H1 (cell line): ENCODE results near the gene BCAS3.

Source experiments
- CEBPB ChIP-seq: IDR thresholded peaks from 2 replicates; pipeline ENCODE4 v1.6.1; 2012; ENCODE audit warnings: low read depth, low read length
- CTCF ChIP-seq, 3 experiments: IDR thresholded peaks; 1 replicate in 2 of 3; 2 replicates in 1 of 3; pipeline versions ENCODE4 v1.5.1 to v1.6.1; 2011; ENCODE audit warnings: low read length in 3 of 3, mild to moderate bottlenecking in 3 of 3, inconsistent platforms in 2 of 3, low read depth in 1 of 3, moderate library complexity in 1 of 3; ENCODE audit not compliant: insufficient read depth in 1 of 3; ENCODE audit errors: control extremely low read depth in 1 of 3
- EZH2 ChIP-seq: fragments of 200-600 bp; sonication (generic); IDR thresholded peaks from 2 replicates; pipeline ENCODE4 v1.7.1; 2012; ENCODE audit warnings: low read depth, mild to moderate bottlenecking, moderate library complexity, low read length, inconsistent platforms; ENCODE audit not compliant: severe bottlenecking
- GABPA ChIP-seq: IDR thresholded peaks from 2 replicates; pipeline ENCODE4 v1.6.1; 2011; ENCODE audit warnings: mild to moderate bottlenecking, low read length, moderate library complexity, borderline replicate concordance; ENCODE audit not compliant: insufficient read depth
- HDAC6 ChIP-seq: IDR thresholded peaks from one replicate; pipeline ENCODE4 v1.7.1; 2012; ENCODE audit warnings: low read depth, mild to moderate bottlenecking, inconsistent platforms, low read length, moderate library complexity
- MAX ChIP-seq: IDR thresholded peaks from 2 replicates; pipeline ENCODE4 v1.6.1; 2012; ENCODE audit warnings: inconsistent platforms
- POLR2A ChIP-seq, 2 experiments: IDR thresholded peaks; 1 replicate in 1 of 2; 2 replicates in 1 of 2; pipeline ENCODE4 v1.6.1; 2011; ENCODE audit warnings: low read depth in 2 of 2, low read length in 2 of 2, mild to moderate bottlenecking in 2 of 2; ENCODE audit errors: control extremely low read depth in 1 of 2
- POLR2AphosphoS5 ChIP-seq: IDR thresholded peaks from 2 replicates; pipeline ENCODE4 v1.6.1; 2011; ENCODE audit warnings: low read depth, low read length
- POU5F1 ChIP-seq: IDR thresholded peaks from 2 replicates; pipeline ENCODE4 v1.6.1; 2011; ENCODE audit warnings: low read depth, mild to moderate bottlenecking, low read length, moderate library complexity
- RFX5 ChIP-seq: IDR thresholded peaks from 2 replicates; pipeline ENCODE4 v1.6.1; 2011; ENCODE audit warnings: low read depth, low read length, improper control_type of control experiment, borderline replicate concordance
- SIN3A ChIP-seq, 2 experiments: IDR thresholded peaks in 1 of 2; conservative IDR thresholded peaks in 1 of 2; 2 replicates each; pipeline ENCODE4 v1.6.1; 2011 to 2012; ENCODE audit warnings: low read length in 2 of 2, improper control_type of control experiment in 1 of 2, low read depth in 1 of 2, mild to moderate bottlenecking in 1 of 2
- SIX5 ChIP-seq: IDR thresholded peaks from 2 replicates; pipeline ENCODE4 v1.6.1; 2011; ENCODE audit warnings: mild to moderate bottlenecking, low read depth, low read length
- TAF1 ChIP-seq: IDR thresholded peaks from 2 replicates; pipeline ENCODE4 v1.6.1; 2011; ENCODE audit warnings: mild to moderate bottlenecking, low read depth, low read length

- TF ChIP-seq POU5F1: no peak
- no peak for TF ChIP-seq EZH2
- TF ChIP-seq CTCF (IDR thresholded peaks at IDR 0.05; ENCODE audit: control extremely low read depth in 1 of 3, insufficient read depth in 1 of 3, low read depth in 1 of 3, low read length in 3 of 3): no peak
- TF ChIP-seq SIX5: no peak
- no peak for TF ChIP-seq POLR2A (IDR thresholded peaks at IDR 0.05; ENCODE audit: control extremely low read depth in 1 of 2, low read depth in 2 of 2, low read length in 2 of 2)
- no peak for TF ChIP-seq TAF1
- TF ChIP-seq SIN3A (conservative IDR thresholded peaks at IDR 0.05 in 1 of 2, IDR thresholded peaks at IDR 0.05 in 1 of 2; ENCODE audit: low read depth in 1 of 2, low read length in 2 of 2): no peak
- no peak for TF ChIP-seq GABPA
- no peak for TF ChIP-seq POLR2AphosphoS5
- no peak for TF ChIP-seq RFX5
- TF ChIP-seq HDAC6: no peak
- no peak for TF ChIP-seq MAX
- no peak for TF ChIP-seq CEBPB
Measured at GRCh38 chr17:60840456-60840855, 162.8 kb downstream of the BCAS3 start.
